NCI-H2196 (cell line): Measurements from ENCODE around the gene FAM163B.
A peak's percentile ranks its signal among the peaks of the same experiment; 100 is the strongest.
"Not testable (repeated sequence)": the region's sequence is repeated elsewhere in the genome, so short reads cannot be mapped to it uniquely, and the experiment has no call there.

Source experiments
- DNase-seq: peaks from one replicate; lab custom pipeline; 2025; ENCODE audit not compliant: unreplicated experiment; lab: John Stamatoyannopoulos, UW

The FAM163B gene

GRCh38 chr9:133640160-133640559, 31.0 kb upstream of the FAM163B start:
- DNase-seq: no peak

- no peak for DNase-seq
Observed at GRCh38 chr9:133639613-133640012, 30.4 kb upstream of the FAM163B start.

DNA sequence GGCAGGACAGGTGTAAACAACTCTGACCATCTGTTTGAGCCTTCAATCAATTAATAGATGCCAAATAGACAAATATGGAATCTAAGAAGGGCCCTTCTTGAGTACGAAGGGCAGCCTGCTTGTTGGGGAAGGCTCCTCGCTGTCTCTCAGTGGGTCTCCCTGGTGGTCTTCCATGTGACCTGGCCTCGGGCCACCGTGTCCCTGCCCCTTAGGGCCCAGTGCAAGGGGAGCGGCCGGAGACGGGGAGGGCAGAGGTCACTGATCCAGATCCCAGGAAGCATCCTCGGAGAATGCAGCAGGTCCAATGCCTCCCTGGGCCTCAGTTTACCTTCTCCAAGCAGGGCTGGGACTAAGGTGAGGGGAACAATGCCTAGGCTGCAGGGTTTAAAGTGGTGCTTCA, 29.5 kb upstream of the FAM163B start:
- DNase-seq: no peak

GRCh38 chr9:133638076-133638475, 28.9 kb upstream of the FAM163B start:
- DNase-seq: no peak

DNA sequence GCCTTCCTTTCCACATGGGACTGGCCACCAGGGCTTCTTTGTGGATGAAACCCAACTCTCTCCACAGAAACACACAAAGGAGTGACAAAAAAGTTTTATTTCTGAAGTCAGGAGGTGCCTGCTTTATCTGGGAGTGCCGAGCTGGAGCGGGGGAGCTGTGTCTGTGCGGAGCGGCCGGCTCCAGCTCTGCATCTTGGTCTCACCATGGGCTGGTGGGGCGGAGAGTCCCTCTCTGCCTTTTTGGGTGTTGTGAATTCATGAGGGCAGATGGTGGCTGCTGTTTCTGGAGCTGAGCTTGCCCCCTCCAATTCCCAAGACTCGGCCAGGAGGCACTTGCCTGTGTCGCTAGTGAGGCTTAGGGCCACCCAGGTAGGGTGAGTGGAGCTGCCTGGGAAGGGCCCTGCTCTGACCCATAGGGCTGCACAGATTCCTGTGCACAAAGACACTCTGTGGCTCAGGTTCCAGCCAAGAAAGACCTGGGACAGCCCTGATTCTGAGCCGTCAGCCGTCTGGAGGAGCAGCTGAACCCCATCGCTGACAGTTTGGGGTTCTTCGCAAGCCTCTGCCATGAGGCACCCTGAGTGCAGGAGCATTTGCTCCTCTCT, 28.4 kb upstream of the FAM163B start:
- no peak for DNase-seq

GRCh38 chr9:133636902-133637301, 27.7 kb upstream of the FAM163B start:
- DNase-seq: no peak

GRCh38 chr9:133635533-133636531, 26.6 kb upstream of the FAM163B start, which contains the start of gene DBH:
Gene DBH (plus strand): TSS chr9:133636363. CDS start chr9:133636372, 9 bp downstream.
- DNase-seq: no peak

DNA sequence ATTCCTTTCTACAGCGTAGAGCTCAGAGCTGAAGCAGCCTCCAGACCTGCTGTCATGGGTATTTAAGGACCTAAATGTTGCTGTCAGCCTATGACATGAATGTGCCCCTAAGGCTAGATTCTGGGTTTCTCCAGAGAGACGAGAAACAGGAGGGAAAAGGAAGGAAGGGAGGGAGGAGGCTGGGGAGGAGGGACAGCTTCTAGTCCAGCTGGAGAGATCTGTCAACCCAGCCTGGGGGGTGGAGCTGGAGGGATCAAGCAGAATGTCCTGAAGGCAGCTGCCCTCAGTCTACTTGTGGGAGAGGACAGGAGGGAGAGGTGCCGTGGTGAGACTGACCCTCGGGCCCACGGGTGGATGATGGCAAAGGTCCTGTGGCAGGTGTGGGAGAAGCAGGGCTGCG, 25.9 kb upstream of the FAM163B start:
- no peak for DNase-seq

DNA sequence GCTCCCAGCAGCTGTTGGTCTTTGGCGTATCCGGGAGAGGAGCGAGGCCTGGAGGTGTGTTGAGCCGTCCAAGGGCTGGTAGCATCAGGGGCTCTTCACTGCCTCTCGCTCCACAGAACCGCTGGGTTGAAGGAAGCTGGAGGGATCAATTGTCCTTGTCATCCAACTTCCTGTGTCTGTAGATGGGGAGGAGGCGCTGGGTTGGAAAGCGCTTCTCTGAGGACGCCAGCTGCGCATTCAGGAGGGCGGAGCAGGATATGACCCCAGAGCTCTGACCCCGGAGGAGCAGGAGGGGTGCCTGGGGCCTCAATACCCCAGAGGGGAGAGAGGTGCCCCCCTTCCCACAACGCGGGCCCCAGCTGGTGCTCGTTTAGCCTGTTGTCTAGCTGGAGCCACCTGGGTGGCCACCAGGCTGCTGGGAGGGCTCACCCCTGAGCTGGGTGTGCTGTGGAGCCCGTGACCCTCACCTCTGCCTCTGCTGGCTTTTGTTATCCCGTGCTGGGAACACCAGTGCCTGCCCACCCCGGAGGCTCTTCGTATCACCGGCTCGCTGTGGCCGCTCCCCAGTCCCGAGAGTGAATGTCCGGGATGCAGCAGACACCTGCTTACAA, 25.0 kb upstream of the FAM163B start:
- peak; percentile 57 for DNase-seq

- peak; percentile 52 for DNase-seq
Observed at GRCh38 chr9:133633681-133634080, 24.5 kb upstream of the FAM163B start.

DNA sequence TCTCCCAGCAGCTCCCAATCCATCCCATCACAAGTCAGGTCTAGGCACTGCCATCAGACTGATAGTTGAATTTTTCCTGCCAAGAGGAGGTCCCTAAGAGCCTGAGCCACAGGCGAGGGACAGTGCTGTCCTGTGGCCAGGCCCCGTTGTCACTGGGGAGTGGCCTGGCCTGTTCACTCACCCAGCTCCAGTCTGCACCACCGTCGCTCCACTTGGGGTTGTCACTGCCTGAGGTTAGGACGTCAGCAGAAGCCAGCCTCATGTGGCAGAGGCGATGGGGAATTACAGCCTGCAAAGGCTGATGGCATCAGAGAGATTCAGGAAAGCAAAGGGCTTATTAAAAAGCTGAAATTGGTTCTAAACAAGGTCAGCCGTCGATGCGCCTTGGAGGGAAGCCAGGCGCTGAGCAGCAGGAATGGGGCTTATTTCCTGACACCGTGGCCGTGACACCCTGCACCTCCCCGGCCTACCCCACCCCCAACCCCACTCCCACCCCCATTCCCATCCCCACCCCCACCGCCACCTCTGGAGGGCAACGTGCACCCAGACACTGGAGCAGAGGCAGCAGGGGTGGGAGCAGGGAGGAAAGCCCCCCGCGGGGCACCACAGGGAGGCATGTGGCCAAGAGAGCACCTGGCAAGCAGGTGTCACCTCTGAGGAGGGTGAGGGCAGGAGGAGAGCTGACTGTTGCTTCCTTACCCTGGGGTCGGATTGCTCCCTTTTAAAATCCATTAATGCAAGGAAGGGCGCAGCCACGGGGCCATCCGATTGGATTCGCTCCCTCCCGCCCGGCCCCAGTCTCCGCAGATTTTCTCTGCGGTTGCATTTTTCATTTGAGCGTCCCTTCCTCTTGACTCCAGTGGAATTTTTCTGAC, 23.9 kb upstream of the FAM163B start:
- peak; percentile 66 for DNase-seq

DNA sequence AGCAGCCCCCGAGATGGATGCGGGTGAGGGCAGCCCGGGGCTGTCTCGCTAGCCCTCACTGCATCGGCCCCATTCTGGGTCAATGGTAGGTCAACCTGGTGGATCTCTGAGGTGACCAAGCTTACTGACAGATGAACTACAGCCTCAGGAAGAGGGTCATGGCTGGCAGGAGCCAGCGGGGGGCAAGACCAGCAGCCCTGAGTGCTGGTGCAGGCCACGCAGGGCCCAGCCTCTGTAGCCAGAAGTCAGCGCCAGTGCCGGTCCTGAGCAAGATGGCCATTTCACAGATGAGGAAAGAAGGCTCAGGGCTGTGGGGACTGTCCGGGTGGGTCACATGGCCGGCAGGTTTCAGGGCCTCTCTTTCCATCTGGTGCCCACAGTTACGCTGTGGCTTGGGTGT, 21.9 kb upstream of the FAM163B start:
- no peak for DNase-seq

DNA sequence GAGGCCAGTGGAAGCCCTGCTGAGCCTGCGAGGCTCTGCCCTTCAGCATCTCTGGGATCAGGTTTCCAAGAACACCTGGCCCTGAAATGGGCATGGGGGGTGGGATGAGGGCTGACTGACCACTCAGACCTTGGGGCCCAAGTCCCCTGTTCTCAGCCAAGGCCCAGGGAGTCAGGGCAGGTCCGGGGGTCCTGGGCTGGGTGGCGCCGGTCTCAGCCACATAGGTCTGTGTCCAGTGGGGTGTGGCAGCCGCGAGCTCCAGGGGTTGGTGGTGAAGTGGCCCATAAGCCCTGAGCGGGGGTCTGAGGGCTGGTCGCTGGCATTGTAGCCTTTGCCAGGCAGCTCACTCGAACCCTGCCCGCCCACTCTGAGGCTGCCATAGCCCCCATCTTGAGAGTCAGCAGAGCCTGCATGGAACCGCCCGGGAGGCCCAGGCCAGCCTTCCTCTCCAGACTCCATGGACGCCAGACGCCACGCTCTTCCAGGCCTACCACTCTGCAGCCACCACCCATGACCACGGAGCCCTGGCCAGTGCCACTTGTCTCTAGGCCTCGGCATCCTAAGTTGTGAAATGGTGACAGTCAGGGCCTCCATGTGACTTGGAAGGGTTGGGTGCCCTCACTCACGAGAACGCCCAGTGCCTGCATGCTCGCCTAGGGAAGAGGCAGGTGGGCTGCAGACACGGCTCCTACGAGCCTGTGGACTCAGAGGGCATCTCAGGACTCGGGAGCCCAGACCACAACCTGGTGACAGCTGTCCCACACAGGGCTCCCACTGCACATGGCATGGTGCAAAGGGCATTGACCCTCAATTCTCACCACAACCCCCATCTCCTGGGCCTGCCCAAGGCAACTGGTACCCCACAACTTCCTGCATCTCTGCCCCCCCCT, 20.3 kb upstream of the FAM163B start:
- no peak for DNase-seq

- no peak for DNase-seq
Observed at GRCh38 chr9:133628766-133629165, 19.6 kb upstream of the FAM163B start.

DNA sequence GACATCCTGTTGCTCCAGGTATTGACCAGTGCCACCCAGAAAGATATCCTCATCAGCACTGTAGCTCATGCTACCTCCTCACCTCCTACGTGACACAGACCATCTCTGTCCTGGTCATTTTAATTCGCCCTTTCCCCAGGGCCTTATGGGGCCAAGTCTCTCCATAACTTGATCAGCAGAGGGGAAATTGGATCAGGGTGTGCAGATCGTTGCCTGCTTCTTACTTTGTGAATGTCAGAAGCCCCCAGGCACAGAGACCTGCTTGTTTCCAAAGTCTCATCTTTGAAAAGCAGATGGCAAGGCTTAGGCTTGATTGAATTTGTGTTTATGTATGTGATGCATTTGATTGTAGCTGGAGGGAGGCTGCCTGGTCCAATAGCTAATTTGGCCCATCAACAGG, 18.2 kb upstream of the FAM163B start:
- DNase-seq: no peak

- not testable (repeated sequence) for DNase-seq
Observed at GRCh38 chr9:133626008-133626407, 16.8 kb upstream of the FAM163B start.

DNA sequence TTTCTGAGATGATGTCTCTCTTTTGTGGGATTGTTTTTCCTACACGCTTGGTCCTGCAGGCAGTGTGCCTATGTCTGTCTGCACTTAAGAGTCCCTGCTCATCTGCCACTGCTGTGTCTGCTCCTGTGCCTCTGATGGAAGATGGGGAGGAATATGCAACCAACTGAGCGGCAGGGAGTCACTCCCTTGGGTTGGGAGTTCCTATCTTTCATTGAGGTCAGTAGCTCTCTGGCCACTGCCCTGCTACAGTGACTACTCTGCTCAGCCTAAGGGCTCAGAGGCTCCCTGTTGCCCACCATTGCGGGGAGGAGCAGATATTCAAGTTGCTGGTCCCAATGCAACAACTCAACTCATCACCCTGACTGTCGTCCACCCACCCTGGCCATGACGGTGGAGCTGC, 13.4 kb upstream of the FAM163B start:
- DNase-seq: no peak

DNA sequence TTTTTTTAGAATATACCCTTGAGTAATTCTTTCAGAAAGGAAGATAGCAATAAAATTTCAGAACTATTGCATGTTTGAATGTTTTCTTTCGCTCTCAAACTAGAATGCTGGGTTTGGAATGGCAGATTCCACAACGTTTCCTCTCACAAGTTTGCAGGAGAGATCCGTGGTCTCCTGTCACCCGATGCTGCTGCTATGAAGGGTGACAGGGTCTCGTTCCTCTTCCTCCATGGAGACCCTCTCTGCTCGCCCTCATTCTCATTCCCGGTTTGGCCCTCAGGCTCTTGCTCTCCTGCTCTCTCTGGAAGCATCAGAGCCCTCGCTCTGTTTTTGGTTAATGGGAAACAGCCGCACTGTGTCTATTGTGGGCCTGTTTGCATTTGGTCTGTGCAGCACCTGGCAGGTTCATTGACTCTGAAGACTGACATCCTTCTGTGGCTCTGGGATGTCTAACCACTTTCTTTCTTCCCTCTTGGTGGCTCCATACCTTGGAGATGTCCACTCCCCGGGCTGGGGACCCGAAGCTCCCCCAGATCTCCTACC, 12.6 kb upstream of the FAM163B start:
- no peak for DNase-seq

GRCh38 chr9:133619791-133620190, 10.6 kb upstream of the FAM163B start:
- DNase-seq: no peak

GRCh38 chr9:133618726-133619125, 9.5 kb upstream of the FAM163B start:
- no peak for DNase-seq
